Hepatocyte (in vitro differentiated cells): ENCODE results near the gene ADCY9. TPM values are rescaled to one million over a fixed set of nuclear protein-coding genes. Genes with fewer than 3 reads are reported as not detected.

Experiments
- DNase-seq: peaks from one replicate; pipeline ENCODE4 v3.0.0-alpha.2; 2016; ENCODE audit warnings: low spot score
- H2AFZ ChIP-seq: fragments of 200-600 bp; sonication (generic); 2 replicates; pipeline ENCODE4 v1.6.0; 2016; ENCODE audit warnings: antibody characterized with exemption, mild to moderate bottlenecking
- H3K27ac ChIP-seq: fragments of 200-600 bp; sonication (generic); 2 replicates; pipeline ENCODE4 v1.5.1; 2016; ENCODE audit warnings: mild to moderate bottlenecking
- H3K27me3 ChIP-seq: fragments of 200-600 bp; sonication (generic); 2 replicates; pipeline ENCODE4 v1.6.1; 2016
- H3K36me3 ChIP-seq: fragments of 200-600 bp; sonication (generic); replicated peaks from 2 replicates; pipeline ENCODE4 v1.5.1; 2016; ENCODE audit warnings: low read depth; ENCODE audit not compliant: insufficient read depth
- H3K4me1 ChIP-seq: fragments of 200-600 bp; sonication (generic); 2 replicates; pipeline ENCODE4 v1.5.1; 2016; ENCODE audit warnings: mild to moderate bottlenecking, moderate library complexity; ENCODE audit not compliant: insufficient read depth
- H3K4me2 ChIP-seq: fragments of 200-600 bp; sonication (generic); 2 replicates; pipeline ENCODE4 v1.6.0; 2016
- H3K4me3 ChIP-seq: fragments of 200-600 bp; sonication (generic); 2 replicates; pipeline ENCODE4 v1.5.1; 2016; ENCODE audit warnings: mild to moderate bottlenecking
- H3K79me2 ChIP-seq: fragments of 200-600 bp; sonication (generic); 2 replicates; pipeline ENCODE4 v1.6.0; 2017; ENCODE audit warnings: mild to moderate bottlenecking
- H3K9me2 ChIP-seq: fragments of 200-600 bp; sonication (generic); replicated peaks from 2 replicates; pipeline ENCODE4 v1.6.0; 2017; ENCODE audit warnings: mild to moderate bottlenecking; ENCODE audit not compliant: insufficient read depth
- H3K9me3 ChIP-seq: fragments of 200-600 bp; sonication (generic); 2 replicates; pipeline ENCODE4 v1.5.1; 2016; ENCODE audit warnings: low read depth, mild to moderate bottlenecking
- H4K20me1 ChIP-seq: fragments of 200-600 bp; sonication (generic); 2 replicates; pipeline ENCODE4 v1.6.0; 2016; ENCODE audit warnings: mild to moderate bottlenecking; ENCODE audit not compliant: insufficient read depth, poor library complexity, severe bottlenecking
- CTCF ChIP-seq: fragments of 200-600 bp; sonication (generic); IDR thresholded peaks from 2 replicates; pipeline ENCODE4 v1.5.1; 2016; ENCODE audit warnings: antibody characterized with exemption, mild to moderate bottlenecking; ENCODE audit not compliant: poor library complexity
- EZH2 ChIP-seq: fragments of 200-600 bp; sonication (generic); IDR thresholded peaks from 2 replicates; pipeline ENCODE4 v1.6.1; 2016; ENCODE audit warnings: antibody characterized with exemption, mild to moderate bottlenecking, borderline replicate concordance
- EZH2phosphoT487 ChIP-seq: fragments of 200-600 bp; sonication (generic); IDR thresholded peaks from one replicate; pipeline ENCODE4 v1.6.1; 2018; ENCODE audit warnings: antibody characterized with exemption, mild to moderate bottlenecking, low read depth, moderate library complexity; ENCODE audit not compliant: unreplicated experiment, severe bottlenecking
- WGBS: methylation state at CpG from one replicate; pipeline ENCODE4 v1.1.6; 2016; ENCODE audit warnings: low lambda C conversion rate; ENCODE audit errors: missing lambda C conversion rate; 5-methylcytosine and 5-hydroxymethylcytosine counted together
- polyA plus RNA-seq: library from polyadenylated mRNA; unstranded; fragments of >200 nt; fragmentation: Nextera tagmentation; extraction: Ambion mirVana; gene quantifications from 2 replicates; pipeline ENCODE4 v1.2.1, GENCODE V29; 2016
- total RNA-seq: library from RNA; depleted of rRNA; stranded (reverse); fragments of >200 nt; gene quantifications from 2 replicates; pipeline ENCODE4 v1.2.3, GENCODE V29; 2014

Gene ADCY9
- total and polyA plus RNA-seq, 2 experiments from 2014 or later: 12.0 to 15.9 TPM

GRCh38 chr16:3984111-3985060, 131.9 kb downstream of the ADCY9 start:
- Histone ChIP-seq H3K79me2 (no peaks in the 10 kb centered on the region), H4K20me1 (no peaks in the 10 kb centered on the region), H3K27ac (no peak overlapping the region), H3K4me1 (peaks cover 12% of the 10 kb centered on the region), H3K4me2 (no peak overlapping the region), H3K4me3 (no peak overlapping the region), H2AFZ (no peak overlapping the region), H3K9me2 (no peaks in the 10 kb centered on the region), H3K36me3 (no peaks in the 10 kb centered on the region), H3K27me3 (no peaks in the 10 kb centered on the region), H3K9me3 (no peaks in the 10 kb centered on the region)
- WGBS: 95% methylated on average over 31 of the region's 31 CpGs
- no peak for DNase-seq
- TF ChIP-seq EZH2phosphoT487 (no peak), EZH2 (no peak), CTCF (no peak)

- Histone ChIP-seq H2AFZ (no peak overlapping the region), H3K27ac (no peak overlapping the region), H3K4me1 (peaks cover 12% of the 10 kb centered on the region), H3K4me2 (peak overlapping the region; percentile 34), H4K20me1 (no peaks in the 10 kb centered on the region), H3K27me3 (no peaks in the 10 kb centered on the region), H3K36me3 (no peaks in the 10 kb centered on the region), H3K9me3 (no peaks in the 10 kb centered on the region), H3K9me2 (no peaks in the 10 kb centered on the region), H3K4me3 (no peak overlapping the region), H3K79me2 (no peaks in the 10 kb centered on the region)
- TF ChIP-seq EZH2 (no peak), CTCF (peak; percentile 80)
- 21% methylated on average over 22 of the region's 22 CpGs for WGBS
- DNase-seq: peak; percentile 91
Observed at GRCh38 chr16:3983081-3983520, 133.1 kb downstream of the ADCY9 start.

- Histone ChIP-seq H3K79me2 (no peaks in the 10 kb centered on the region), H3K4me2 (no peak overlapping the region), H3K9me2 (no peaks in the 10 kb centered on the region), H3K27ac (no peak overlapping the region), H4K20me1 (no peaks in the 10 kb centered on the region), H3K36me3 (no peaks in the 10 kb centered on the region), H3K27me3 (no peaks in the 10 kb centered on the region), H2AFZ (no peak overlapping the region), H3K4me1 (peaks cover 12% of the 10 kb centered on the region), H3K4me3 (no peak overlapping the region), H3K9me3 (no peaks in the 10 kb centered on the region)
- TF ChIP-seq EZH2 (no peak), EZH2phosphoT487 (no peak), CTCF (no peak)
- no peak for DNase-seq
- WGBS: 93% methylated on average over 13 of the region's 13 CpGs
Observed at GRCh38 chr16:3982216-3982615, 134.0 kb downstream of the ADCY9 start.
